T-helper 2 cell treated with Interferon-gamma antibody and Interleukin-4, amounts not matched to agents 5 μg/mL and 100 μg/mL, for 36 hours (primary cell): ENCODE measurements around the gene SMAD2.

Experiments used
- DNase-seq: peaks from one replicate; pipeline ENCODE4 v3.0.0; 2021; ENCODE audit warnings: low spot score
- H3K27ac Mint-ChIP-seq: one replicate; pipeline ENCODE4 v1.8.0; 2021; ENCODE audit warnings: mild to moderate bottlenecking, mixed read lengths
- H3K27me3 Mint-ChIP-seq: one replicate; pipeline ENCODE4 v1.8.0; 2021; ENCODE audit warnings: low read depth, mixed read lengths
- H3K36me3 Mint-ChIP-seq: one replicate; pipeline ENCODE4 v1.8.0; 2021; ENCODE audit warnings: low read depth, mixed read lengths
- H3K4me1 Mint-ChIP-seq: one replicate; pipeline ENCODE4 v1.8.0; 2021; ENCODE audit warnings: low read depth, mixed read lengths
- H3K4me3 Mint-ChIP-seq: one replicate; pipeline ENCODE4 v1.8.0; 2022; ENCODE audit warnings: mild to moderate bottlenecking, moderate library complexity, mixed read lengths
- H3K9me3 Mint-ChIP-seq: one replicate; pipeline ENCODE4 v1.8.0; 2021; ENCODE audit warnings: mixed read lengths

The SMAD2 gene

DNA sequence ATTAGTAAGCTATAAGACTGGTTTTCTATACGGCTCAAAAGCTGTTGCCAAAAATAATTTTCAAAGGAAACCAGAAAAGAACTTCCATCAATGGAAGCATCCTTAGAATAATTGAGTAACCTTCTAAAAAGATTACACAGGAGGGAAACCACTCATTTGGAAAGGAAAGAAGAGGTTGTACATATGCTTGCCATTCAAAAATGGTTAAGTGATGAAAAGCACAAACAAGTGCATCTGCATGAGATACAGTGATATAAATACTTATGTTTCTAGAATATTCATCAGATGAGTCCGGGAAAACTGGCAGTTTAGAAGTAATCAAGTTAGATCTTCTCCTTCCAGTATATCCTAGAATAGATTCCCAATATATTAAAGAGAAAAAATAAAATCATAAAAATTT, 20.1 kb upstream of the SMAD2 start:
- peaks cover 19% of the 10 kb centered on the region for H3K27me3 Mint-ChIP-seq
- peaks cover 2% of the 10 kb centered on the region for H3K36me3 Mint-ChIP-seq
- peaks cover 16% of the 10 kb centered on the region for H3K4me1 Mint-ChIP-seq
- no peak overlapping the region for H3K27ac Mint-ChIP-seq
- no peak overlapping the region for H3K4me3 Mint-ChIP-seq
- no peaks in the 10 kb centered on the region for H3K9me3 Mint-ChIP-seq
- DNase-seq, result no peak

DNA sequence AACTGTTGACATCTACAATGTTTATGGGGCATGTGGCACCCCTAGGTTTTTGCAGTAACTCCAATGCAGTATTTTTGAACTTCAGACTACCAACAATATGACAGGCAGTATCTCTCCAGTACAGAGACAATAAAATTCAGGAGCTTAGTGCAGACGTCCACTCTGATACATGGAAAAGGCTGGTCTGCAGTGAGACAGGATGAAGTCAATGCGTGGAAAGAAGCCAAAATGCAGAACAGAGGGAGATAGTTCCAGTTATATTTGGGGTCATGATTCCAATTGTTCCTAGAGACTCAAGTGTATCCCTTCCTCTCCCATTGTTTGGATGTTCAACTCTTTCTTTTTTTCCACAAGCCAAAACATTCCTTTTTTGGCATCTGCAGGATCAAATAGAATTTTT, 18.7 kb upstream of the SMAD2 start:
- Mint-ChIP-seq H3K9me3 (no peaks in the 10 kb centered on the region), H3K36me3 (peaks cover 2% of the 10 kb centered on the region), H3K27ac (no peak overlapping the region), H3K4me3 (no peak overlapping the region), H3K4me1 (peaks cover 23% of the 10 kb centered on the region), H3K27me3 (peaks cover 19% of the 10 kb centered on the region)
- DNase-seq, result no peak

DNA sequence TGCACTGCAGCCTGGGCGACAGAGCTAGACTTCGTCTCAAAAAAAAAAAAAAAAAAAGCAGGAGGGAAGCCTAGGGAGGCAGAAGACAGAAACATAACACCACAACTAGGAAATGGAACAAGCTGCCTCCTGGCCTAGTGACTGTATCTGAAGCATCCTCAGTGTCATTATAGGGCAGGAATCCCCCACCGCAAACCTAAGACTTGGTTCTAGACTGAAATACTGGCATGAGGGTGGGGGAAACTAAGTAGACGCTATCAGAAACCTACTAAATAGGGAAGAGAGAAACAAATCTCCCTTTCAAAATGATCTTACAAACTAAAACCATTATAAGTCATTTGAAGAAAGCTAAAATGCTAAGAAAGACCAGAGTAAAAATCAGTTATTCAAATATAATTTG, 16.4 kb upstream of the SMAD2 start:
- Mint-ChIP-seq H3K36me3 (no peaks in the 10 kb centered on the region), H3K4me1 (peaks cover 11% of the 10 kb centered on the region), H3K27me3 (peaks cover 19% of the 10 kb centered on the region), H3K4me3 (no peak overlapping the region), H3K27ac (no peak overlapping the region), H3K9me3 (peaks cover 5% of the 10 kb centered on the region)
- DNase-seq, result no peak

DNA sequence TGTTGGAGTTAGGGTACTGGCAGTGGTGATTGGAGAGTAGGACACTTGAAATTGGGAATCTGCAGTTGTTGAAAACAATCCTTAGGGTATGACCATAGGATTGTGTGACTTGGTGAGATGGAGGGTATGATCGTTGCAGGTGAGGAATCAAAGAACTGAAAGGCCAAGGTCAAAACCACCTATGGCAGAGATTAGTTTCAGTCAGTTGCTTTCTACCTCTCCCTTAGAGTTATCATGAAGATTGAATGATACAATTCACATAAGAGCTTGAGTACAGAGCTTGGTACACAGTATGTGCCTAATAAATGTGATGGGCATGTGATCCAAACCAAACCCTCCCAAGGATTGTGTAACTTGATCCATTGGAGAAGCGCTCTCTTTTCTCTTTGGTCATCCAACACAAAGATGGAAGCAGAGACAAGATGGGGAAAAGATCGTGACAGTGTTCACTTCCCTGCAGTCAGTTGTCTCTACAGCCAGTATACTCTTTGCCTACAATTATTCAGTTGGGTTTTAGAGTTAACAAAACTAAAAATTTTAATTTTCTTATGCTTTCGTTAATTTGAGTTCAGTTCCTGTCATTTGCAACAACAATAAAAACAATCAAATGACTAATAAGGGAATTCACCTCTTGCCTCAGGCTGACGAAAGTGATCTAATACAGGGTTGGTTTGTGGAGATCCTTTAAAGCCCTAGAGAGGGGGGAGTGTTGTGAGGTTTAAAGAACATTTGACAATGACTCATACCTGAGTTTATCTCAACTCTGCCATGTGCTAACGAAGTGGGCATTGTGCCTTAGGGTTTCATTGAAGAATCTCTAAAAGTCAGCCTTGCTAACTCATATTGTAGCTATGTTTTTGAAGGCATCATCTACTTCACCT, 14.8 kb upstream of the SMAD2 start:
- no peak for DNase-seq
- no peaks in the 10 kb centered on the region for H3K36me3 Mint-ChIP-seq
- H3K27me3 Mint-ChIP-seq, result peaks cover 12% of the 10 kb centered on the region
- H3K4me3 Mint-ChIP-seq, result no peak overlapping the region
- H3K27ac Mint-ChIP-seq, result no peak overlapping the region
- H3K4me1 Mint-ChIP-seq, result peaks cover 10% of the 10 kb centered on the region
- H3K9me3 Mint-ChIP-seq, result peaks cover 5% of the 10 kb centered on the region

DNA sequence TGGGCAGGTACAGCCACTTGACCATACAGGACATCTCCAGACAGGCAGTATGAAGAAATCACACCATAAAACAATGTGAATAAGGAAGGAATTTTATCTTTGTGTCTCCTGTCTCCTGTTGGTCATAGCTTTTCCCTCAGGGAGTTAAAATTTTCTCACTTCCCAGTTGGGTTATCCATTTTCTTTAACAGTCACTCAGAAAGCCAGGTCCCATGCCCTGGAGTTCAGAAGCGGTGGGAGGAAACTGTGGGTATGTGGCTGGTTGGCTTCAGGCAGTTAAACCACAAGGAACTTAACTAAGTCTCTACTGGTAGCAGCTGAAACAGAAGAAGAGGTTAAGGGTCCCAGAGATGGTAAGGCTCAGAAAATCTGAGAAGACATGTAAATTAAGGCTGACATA, 6.5 kb upstream of the SMAD2 start:
- H3K4me3 Mint-ChIP-seq, result peak overlapping the region; percentile 61
- H3K36me3 Mint-ChIP-seq, result no peaks in the 10 kb centered on the region
- peaks cover 9% of the 10 kb centered on the region for H3K4me1 Mint-ChIP-seq
- peak overlapping the region; percentile 24 for H3K27ac Mint-ChIP-seq
- DNase-seq, result no peak
- no peaks in the 10 kb centered on the region for H3K27me3 Mint-ChIP-seq
- no peaks in the 10 kb centered on the region for H3K9me3 Mint-ChIP-seq

DNA sequence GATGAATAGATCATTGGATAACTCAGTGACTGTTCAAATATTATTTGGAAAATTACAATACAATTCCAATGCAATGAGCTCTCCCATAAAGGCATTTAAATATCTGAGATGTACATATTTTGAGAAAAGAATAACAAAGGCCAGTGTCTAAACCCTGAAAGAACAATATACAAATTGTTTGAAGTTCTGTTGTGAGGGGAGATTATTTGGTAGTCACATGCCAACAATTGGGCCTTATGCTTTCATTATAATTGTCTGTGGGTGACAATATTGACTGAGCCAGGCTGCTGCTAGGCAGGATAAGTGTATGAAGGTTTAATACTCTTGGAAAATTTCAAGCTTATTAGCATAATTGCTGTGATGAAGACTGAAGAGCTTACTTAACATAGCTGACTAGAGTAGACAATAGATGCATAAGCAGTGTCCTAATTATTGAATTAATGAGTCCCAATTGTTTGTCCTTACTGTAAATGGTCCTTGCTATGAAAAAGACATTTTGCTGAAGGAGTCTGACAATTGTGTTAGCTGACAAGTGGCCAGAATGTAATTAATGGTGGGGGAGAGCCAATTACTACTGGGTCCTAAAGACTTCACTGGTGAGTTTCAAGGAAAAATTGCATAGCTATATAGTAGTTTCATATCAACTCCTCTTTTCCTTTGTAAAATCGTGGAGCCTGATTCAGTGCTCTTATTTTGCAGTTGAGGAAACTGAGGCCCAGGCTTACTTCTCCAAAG, 5.0 kb upstream of the SMAD2 start:
- no peak for DNase-seq
- H3K4me3 Mint-ChIP-seq, result no peak overlapping the region
- no peak overlapping the region for H3K27ac Mint-ChIP-seq
- no peaks in the 10 kb centered on the region for H3K36me3 Mint-ChIP-seq
- no peaks in the 10 kb centered on the region for H3K9me3 Mint-ChIP-seq
- no peaks in the 10 kb centered on the region for H3K27me3 Mint-ChIP-seq
- peaks cover 13% of the 10 kb centered on the region for H3K4me1 Mint-ChIP-seq

DNA sequence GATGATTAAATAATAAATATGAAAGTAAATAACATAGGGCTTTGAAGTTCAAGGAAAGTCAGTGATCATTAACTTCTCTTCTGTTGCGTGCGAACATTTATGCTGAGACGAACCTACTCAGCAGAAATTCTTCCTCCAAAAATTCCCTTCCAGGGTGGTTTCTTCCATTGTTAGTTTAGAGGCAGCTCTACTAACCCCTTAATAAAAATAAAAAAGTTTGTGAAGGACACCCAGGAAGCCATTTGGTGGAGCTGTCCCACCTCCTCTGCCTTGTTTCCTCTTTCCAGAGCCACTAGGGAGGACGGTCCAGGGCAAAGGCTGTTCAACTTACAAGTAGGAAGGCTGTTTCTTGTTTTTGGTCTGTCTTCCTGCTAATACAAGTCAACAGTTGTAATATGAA, 2.1 kb upstream of the SMAD2 start:
- peak overlapping the region; percentile 92 for H3K4me3 Mint-ChIP-seq
- H3K9me3 Mint-ChIP-seq, result no peaks in the 10 kb centered on the region

DNA sequence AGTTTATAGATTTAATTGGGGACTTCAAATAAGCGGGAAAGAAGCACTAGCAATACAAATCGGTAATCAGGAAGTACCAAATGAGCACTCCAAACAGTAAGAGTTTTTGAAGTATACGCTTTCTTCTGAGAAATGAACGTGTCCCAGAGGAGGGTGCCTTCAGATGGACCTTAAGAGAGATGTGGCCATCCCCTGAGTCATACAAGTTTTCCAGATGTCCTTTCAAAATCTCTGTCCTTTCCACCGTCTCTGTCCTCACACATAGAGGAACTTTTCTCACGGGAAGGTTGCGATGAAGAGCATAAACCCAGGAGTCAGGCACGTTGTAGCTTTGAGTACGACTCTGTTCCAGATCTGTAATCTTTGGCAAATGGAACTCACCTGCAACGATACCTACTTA, 1.7 kb upstream of the SMAD2 start:
- no peak for DNase-seq
- Mint-ChIP-seq H3K27ac (peak overlapping the region; percentile 96), H3K4me3 (peak overlapping the region; percentile 92), H3K36me3 (peaks cover 14% of the 10 kb centered on the region), H3K9me3 (no peaks in the 10 kb centered on the region), H3K27me3 (no peaks in the 10 kb centered on the region), H3K4me1 (peaks cover 27% of the 10 kb centered on the region)

More for the DNA sequence above, 2.1 kb upstream of the SMAD2 start:
- Mint-ChIP-seq H3K4me1 (peaks cover 25% of the 10 kb centered on the region), H3K27me3 (no peaks in the 10 kb centered on the region), H3K27ac (peak overlapping the region; percentile 96), H3K36me3 (peaks cover 11% of the 10 kb centered on the region)
- DNase-seq, result no peak

DNA sequence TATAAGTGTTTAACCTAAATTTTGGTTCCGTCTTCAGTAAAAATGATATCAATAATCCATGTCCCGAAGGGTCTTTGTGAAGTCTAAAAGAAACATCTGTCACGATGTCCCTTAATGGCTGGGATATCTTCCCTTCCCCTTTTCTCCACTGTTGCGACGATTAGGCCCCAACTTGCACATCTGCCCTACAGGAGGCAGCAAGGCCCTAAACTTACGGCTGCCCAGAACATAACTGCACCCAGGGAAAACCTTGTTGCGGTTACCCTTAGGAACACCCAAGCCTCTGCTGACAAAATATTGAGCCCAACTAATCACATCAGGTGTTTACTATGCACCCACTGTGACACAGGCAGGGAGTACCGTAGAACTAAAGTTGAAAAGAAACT, 1.3 kb upstream of the SMAD2 start:
- Mint-ChIP-seq H3K9me3 (no peaks in the 10 kb centered on the region), H3K4me3 (peak overlapping the region; percentile 92), H3K27me3 (no peaks in the 10 kb centered on the region), H3K4me1 (peaks cover 31% of the 10 kb centered on the region), H3K36me3 (peaks cover 16% of the 10 kb centered on the region), H3K27ac (peak overlapping the region; percentile 96)
- no peak for DNase-seq

DNA sequence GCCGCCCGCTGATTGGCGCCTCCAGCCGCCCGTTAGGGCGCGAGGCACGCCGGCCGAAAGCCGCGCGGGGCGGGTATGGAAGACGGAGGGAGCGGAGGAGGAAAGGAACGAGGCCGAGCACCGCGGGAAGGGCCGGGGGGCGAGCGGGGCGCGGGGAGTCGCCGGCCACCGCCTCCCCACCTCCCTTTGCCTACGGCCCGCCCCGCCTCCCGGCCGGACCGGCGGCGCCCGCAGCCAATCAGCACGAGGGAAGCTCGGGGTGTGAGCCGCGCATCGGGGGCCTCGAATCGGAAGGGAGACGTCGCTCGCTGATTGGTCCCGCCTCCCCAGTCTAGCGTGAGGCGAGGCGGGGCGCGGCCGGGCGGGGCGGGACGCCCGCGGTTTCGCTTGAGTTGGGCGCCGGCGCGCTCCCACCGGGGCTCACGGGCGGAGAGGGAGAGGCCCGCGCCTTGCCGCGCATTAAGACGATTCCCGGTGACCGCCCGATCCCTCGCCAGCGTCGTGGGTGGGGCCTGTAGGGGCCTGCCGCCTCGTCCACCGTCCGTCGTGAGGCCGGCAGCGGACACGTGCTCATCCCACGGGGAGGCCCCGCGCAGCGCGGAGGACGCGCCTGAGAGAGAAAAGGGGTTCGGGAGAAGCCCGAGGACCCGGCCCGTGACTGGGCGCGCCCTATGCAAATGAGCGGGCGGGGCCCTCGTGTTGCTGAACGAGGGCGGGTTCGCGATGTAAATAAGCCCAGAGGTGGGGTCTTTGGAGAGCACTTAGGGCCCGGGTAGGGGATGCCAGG, 665 bp upstream of the SMAD2 start:
- H3K4me3 Mint-ChIP-seq, result peak overlapping the region; percentile 92
- H3K9me3 Mint-ChIP-seq, result no peaks in the 10 kb centered on the region
- H3K36me3 Mint-ChIP-seq, result peaks cover 16% of the 10 kb centered on the region
- H3K4me1 Mint-ChIP-seq, result peaks cover 37% of the 10 kb centered on the region
- DNase-seq, result peak; percentile 97
- H3K27me3 Mint-ChIP-seq, result no peaks in the 10 kb centered on the region
- H3K27ac Mint-ChIP-seq, result peak overlapping the region; percentile 96

DNA sequence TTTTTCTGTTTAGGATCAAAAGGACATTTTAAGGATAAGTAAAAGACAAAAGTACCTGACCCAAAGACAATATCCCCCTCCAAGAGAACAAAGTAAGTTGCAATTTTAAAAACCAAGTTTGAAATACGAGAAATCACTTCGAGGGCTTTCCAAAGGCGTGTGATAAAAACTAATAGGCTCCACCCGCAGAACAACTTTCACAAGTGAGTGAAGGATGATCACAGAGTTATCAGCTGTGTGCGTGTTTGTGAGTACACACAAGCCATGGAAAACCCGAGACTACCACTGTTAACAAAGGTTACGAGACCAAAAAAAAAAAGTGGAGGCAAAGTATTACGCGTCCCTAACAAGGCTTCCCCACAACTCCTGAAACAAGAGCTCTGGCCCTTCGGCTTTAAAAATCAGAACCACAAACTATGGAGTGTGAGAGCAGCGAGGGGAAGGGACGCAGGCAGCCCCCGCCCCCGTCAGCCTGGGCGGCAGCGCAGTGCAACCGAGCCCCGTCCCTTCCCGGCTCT, 719 bp downstream of the SMAD2 start:
- peak overlapping the region; percentile 94 for H3K27ac Mint-ChIP-seq
- H3K4me3 Mint-ChIP-seq, result peak overlapping the region; percentile 95
- H3K4me1 Mint-ChIP-seq, result peaks cover 51% of the 10 kb centered on the region

DNA sequence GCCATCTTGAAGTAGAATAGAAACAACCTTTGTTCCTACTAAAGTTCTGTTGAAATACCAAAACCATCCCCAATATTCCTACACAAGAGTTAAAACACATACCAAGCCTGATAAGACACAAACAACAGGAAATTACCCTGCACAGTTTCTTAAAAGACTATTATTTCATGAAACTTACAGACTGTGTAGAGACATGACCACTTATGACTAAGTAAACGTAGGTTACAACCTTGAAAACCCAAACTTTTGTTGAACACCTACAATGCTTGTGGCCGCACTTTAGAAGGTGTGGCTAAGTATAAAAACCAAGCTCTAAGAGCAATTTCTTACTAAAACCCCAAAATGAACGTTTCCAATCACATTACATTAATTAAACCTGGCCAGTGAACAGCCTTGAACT, 2.0 kb downstream of the SMAD2 start:
- Mint-ChIP-seq H3K4me3 (peak overlapping the region; percentile 95), H3K27me3 (no peaks in the 10 kb centered on the region), H3K4me1 (peaks cover 54% of the 10 kb centered on the region), H3K36me3 (peaks cover 16% of the 10 kb centered on the region), H3K27ac (peak overlapping the region; percentile 85), H3K9me3 (no peaks in the 10 kb centered on the region)
- DNase-seq, result no peak

More for the DNA sequence above, 719 bp downstream of the SMAD2 start:
- Mint-ChIP-seq H3K9me3 (no peaks in the 10 kb centered on the region), H3K36me3 (peaks cover 16% of the 10 kb centered on the region), H3K27me3 (no peaks in the 10 kb centered on the region)
- DNase-seq, result no peak

DNA sequence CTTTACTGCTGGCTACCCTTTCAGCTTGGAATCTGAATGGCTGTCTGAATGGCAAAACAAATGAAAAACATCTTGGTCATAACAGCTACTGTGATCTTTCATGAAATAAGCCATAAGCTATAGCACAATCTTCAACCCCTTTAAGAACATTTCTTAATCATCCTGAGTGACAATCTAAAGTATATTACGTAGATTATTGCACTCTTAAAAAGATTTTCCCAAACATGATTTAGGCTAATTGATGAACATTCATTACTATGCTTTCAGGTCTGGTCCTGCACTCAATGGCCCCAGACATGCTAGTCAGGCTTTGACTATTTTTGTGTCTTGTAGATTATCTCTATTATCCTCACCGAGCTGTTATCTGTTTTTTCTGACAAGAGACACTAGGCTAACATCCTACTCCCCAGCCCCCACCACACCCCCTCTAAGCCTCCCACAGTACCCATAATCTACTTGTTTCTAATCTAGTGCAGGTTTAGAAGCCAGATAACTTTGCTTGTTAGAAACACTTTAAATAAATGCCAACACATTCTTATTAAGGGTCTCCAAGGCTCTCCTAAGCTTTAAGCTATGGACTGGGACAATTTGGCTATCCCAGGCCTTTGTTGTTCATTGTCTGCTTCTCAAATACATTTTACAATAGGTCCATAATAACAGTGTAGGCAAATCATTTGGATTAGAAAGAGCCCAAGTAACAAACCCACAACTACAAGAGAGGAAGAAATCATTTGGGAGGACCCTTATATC, 4.2 kb downstream of the SMAD2 start:
- peaks cover 22% of the 10 kb centered on the region for H3K36me3 Mint-ChIP-seq
- H3K4me1 Mint-ChIP-seq, result peaks cover 61% of the 10 kb centered on the region
- H3K9me3 Mint-ChIP-seq, result no peaks in the 10 kb centered on the region
- peak overlapping the region; percentile 56 for H3K27ac Mint-ChIP-seq
- peak overlapping the region; percentile 59 for H3K4me3 Mint-ChIP-seq
- no peak for DNase-seq
- H3K27me3 Mint-ChIP-seq, result no peaks in the 10 kb centered on the region
